Cardiac fibroblast (primary cell): ENCODE data around the gene INPP5J.
A peak's percentile ranks its signal among the peaks of the same experiment; 100 is the strongest.

Source experiments
- DNase-seq, 2 donors: peaks; one replicate each; pipeline versions ENCODE4 v3.0.0 to v3.0.0-alpha.2; 2010; ENCODE audit warnings: low read depth in 2 of 2
- H3K4me3 ChIP-seq, 2 donors: replicated peaks in 1 of 2; 1 replicate in 1 of 2; 2 replicates in 1 of 2; pipeline ENCODE4 v1.5.1; 2011; ENCODE audit warnings: low read depth in 2 of 2, low read length in 2 of 2, mild to moderate bottlenecking in 2 of 2, moderate library complexity in 1 of 2
- TF ChIP-seq, protein P1 (sequence below): IDR thresholded peaks from one replicate; pipeline ENCODE4 v1.5.1; 2011; ENCODE audit warnings: low read depth, mild to moderate bottlenecking, low read length, inconsistent platforms

The INPP5J gene

DNA sequence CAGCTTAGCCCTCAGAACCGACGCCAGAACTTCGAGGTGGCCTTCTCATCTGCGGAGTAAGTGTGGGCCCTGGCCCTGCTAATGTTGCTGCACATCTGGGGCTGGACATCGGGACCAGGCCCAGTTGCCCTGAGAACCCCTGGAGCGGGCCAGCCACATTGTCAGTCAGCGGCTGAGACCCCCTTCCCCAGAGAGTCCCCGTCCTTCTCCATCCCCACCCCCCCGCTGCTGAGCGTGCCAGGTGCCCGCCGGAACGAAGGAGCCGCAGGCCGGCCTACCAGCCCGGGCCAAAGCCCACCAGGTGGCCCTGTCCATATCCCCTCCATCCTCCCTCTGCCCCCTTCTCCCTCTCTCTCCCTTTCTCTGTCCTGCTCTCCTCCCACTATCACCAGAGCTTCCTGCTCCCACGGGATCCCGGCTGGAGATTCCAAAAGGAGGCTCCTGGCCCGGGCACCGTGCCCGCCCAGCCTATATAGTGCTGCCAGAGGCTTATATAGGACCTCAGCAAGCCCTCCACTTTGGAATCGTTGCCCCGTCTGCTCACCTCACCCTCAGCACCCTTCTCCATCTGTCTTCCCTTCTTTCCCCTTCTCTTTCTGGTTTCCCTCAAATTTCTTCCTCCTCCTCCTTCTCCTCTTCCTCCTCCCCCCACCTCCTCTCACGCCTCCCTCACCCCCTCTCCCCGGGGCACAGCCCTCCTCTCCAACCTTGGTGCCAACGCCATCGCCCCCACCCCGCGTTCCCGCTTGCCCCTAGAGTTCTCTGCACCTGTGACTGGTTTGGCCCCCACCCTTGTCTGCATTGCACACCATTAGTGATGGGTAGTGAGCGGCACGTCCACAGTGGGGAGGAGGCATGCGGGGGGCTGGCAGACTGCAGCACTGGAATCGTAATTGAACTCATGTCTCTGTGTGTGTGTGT, 22.7 kb upstream of the INPP5J start:
- TF ChIP-seq, protein P1, sequence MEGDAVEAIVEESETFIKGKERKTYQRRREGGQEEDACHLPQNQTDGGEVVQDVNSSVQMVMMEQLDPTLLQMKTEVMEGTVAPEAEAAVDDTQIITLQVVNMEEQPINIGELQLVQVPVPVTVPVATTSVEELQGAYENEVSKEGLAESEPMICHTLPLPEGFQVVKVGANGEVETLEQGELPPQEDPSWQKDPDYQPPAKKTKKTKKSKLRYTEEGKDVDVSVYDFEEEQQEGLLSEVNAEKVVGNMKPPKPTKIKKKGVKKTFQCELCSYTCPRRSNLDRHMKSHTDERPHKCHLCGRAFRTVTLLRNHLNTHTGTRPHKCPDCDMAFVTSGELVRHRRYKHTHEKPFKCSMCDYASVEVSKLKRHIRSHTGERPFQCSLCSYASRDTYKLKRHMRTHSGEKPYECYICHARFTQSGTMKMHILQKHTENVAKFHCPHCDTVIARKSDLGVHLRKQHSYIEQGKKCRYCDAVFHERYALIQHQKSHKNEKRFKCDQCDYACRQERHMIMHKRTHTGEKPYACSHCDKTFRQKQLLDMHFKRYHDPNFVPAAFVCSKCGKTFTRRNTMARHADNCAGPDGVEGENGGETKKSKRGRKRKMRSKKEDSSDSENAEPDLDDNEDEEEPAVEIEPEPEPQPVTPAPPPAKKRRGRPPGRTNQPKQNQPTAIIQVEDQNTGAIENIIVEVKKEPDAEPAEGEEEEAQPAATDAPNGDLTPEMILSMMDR: no peak
- H3K4me3 ChIP-seq: no peak overlapping the region
- DNase-seq: no peak

DNA sequence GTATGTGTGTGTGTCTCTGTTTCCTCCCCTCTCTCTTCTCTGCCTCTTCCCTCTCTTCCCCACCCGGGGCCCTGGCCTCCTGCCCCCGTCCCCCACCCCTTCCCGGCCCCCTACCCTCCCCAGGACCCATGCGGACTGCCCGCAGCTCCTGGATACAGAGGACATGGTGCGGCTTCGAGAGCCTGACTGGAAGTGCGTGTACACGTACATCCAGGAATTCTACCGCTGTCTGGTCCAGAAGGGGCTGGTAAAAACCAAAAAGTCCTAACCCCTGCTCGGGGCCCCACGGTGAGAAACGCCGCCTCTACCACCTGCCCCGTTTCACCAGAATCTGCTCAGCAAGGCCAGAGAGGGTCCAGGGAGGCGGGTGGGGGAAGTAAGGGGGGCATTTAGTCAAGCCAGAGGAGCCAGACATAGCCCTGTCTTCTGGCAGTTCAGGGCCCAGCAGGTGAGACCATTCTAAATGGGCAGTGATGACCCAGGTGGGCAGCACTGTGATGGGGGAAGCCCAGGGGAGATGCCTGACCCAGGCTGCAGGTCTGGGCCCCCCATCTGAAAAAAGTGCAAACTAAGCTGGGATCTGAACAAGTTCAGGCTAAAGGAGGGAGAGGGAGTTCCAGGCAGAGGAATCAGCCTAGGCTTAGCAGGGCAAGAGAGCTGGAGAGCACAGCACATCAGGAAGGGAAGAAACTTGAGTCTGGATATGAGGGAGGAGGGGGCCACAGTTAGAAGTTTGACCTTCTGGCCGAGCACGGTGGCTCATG, 21.8 kb upstream of the INPP5J start:
- TF ChIP-seq, protein P1: no peak
- no peak overlapping the region for H3K4me3 ChIP-seq
- no peak for DNase-seq

DNA sequence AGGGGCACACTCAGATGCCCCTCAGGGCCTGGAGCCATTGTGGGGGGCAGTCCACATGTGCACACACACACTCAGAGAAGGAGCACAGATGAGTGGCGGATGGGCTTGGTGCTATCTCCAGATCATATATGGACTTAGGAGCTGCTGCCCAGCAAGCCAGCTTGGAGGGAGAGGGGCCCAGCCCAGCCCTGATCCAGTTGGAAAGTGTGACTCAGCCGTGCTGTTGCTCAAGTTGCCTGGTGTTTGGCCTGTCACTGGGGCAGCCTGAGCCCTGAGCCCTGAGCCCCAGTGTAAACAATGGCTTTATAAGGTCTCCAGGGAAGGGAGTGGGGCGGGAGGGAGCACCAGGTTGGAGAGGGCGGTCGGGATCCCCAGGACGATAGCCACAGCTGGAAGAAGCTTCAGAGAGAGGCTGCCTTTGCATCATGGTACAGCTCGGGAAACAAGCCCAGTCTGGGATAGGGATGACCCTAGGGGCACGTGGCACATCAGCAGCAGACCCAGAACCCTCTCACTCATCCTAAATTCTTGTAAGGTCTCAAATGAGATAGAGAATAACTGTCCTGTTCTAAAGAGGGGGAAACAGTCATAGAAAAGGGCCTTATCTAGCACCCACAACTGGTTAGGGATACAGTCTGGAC, 20.2 kb upstream of the INPP5J start:
- no peak overlapping the region for H3K4me3 ChIP-seq
- DNase-seq: peak; percentile 96
- TF ChIP-seq, protein P1: no peak

DNA sequence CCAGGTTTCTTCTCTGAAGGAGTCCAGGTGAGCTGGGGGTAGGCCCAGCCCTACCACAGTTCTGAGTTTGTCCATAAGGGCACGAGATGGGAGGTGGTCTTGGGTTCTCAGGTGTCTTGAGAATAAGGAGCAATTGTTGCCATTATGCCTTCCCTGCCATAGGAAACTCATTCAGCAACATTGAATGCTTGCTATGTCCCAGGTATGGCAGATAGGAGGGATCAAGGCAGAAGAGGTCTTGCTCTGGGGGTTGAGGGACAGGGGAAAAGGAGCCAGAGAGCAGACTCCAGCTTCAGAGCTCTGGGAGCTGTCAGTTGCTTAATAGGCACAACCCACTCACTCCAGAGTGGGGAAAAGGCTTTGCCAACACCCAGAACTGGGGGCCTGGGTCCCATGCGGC, 19.7 kb upstream of the INPP5J start:
- DNase-seq: no peak
- H3K4me3 ChIP-seq: no peak overlapping the region
- TF ChIP-seq, protein P1: no peak

DNA sequence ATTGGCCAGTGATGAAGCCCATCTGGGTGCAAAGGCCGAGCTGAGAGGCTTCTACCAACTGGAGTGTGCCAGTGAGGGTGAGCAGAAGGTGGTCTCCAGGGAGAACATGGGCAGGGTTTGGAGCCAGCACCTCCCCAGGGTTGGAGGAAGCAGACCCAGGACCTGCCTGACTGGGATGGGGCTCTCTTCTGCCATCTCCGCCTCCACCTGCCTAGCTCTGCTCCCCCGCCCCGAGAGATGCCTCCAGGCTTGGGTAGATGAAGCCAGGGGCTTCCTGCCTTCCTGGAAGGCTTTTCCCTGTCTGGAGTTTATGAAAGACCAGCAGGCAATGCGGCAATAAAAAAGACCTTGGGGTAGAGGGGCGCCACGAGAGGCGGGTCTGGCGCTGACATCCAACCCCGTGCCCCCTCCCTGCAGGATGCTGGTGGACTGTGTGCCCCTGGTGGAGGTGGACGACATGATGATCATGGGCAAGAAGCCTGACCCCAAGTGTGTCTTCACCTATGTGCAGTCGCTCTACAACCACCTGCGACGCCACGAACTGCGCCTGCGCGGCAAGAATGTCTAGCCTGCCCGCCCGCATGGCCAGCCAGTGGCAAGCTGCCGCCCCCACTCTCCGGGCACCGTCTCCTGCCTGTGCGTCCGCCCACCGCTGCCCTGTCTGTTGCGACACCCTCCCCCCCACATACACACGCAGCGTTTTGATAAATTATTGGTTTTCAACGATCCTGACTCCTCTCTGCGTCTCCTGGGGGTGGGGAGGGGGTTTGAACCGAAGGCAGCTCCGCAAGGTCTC, 18.7 kb upstream of the INPP5J start:
- DNase-seq: no peak
- H3K4me3 ChIP-seq: no peak overlapping the region
- TF ChIP-seq, protein P1: no peak

DNA sequence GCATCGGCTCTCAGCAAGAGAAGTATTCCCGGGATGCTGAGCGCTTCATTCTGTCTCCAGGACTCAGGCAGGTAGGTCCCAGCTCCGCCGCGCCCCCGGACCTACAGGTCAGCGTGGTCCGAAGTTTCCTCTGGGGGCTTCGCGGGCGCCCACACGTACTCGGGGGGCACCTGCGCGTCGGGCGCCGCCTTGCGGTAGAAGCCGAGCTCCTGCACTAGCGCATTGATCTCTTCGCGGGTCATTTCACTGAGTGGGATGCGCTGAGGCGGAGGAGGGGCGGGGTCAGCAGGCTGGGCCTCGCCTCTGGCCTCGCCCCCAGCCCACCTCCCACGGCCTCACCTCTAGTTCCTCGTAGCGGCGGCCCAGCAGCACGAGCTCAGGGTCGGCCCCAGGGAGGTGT, 17.9 kb upstream of the INPP5J start:
- TF ChIP-seq, protein P1: no peak
- DNase-seq: peak in 1 of 2 donors; percentile 14
- no peak overlapping the region for H3K4me3 ChIP-seq
